B cell (primary cell): ENCODE data around the gene CACTIN. TPM values are rescaled to one million over a fixed set of nuclear protein-coding genes. Genes with fewer than 3 reads are reported as not detected.

Experiments
- ATAC-seq: fragments of 200-7000 bp; cut with Tn5 transposase; one replicate; pipeline ENCODE4 v1.10.0; 2021; ENCODE audit warnings: low read depth, mild to moderate bottlenecking, moderate number of reproducible peaks, moderate library complexity
- CTCF ChIA-PET: fragments of 350-600 bp; sonication (Branson Sonifier 250); formaldehyde crosslinking; loops from one replicate; lab custom pipeline; 2021; ENCODE audit warnings: antibody characterized with exemption, inconsistent platforms; lab: Charles Lee
- POLR2A ChIA-PET: fragments of 350-600 bp; sonication (Branson Sonifier 250); formaldehyde crosslinking; loops from one replicate; lab custom pipeline; 2021; ENCODE audit warnings: antibody characterized with exemption; lab: Charles Lee
- DNase-seq: peaks from one replicate; pipeline ENCODE4 v3.0.0; 2013
- H2AFZ ChIP-seq: 2 replicates; pipeline ENCODE4 v1.6.1; 2012; ENCODE audit warnings: mild to moderate bottlenecking, low read depth, low read length; ENCODE audit not compliant: insufficient read depth, poor library complexity, severe bottlenecking
- H3K27ac ChIP-seq, 2 donors: 1 replicate in 1 of 2; 2 replicates in 1 of 2; pipeline ENCODE4 v1.5.1; 2012 to 2013; ENCODE audit warnings: low read length in 2 of 2, mild to moderate bottlenecking in 2 of 2, moderate library complexity in 1 of 2
- H3K27me3 ChIP-seq, 4 experiments: fragments of 200-600 bp in 1 of 4; sonication (generic) in 1 of 4; replicated peaks in 1 of 4; 1 replicate in 2 of 4; 2 replicates in 2 of 4; pipeline versions ENCODE4 v1.6.1 to v1.7.0; 2013 to 2016; ENCODE audit warnings: low read length in 3 of 4, mild to moderate bottlenecking in 2 of 4, mixed read lengths in 1 of 4, moderate library complexity in 1 of 4; ENCODE audit not compliant: insufficient read depth in 4 of 4, control insufficient read depth in 3 of 4; ENCODE audit errors: control extremely low read depth in 1 of 4
- H3K36me3 ChIP-seq, 2 experiments: replicated peaks in 1 of 2; 1 replicate in 1 of 2; 2 replicates in 1 of 2; pipeline versions ENCODE4 v1.6.1 to v1.7.1; 2013; ENCODE audit warnings: low read length in 1 of 2; ENCODE audit not compliant: insufficient read depth in 2 of 2, control insufficient read depth in 1 of 2; ENCODE audit errors: control extremely low read depth in 1 of 2, extremely low read depth in 1 of 2
- H3K4me1 ChIP-seq, 2 donors: fragments of 200-600 bp in 1 of 2; sonication (generic) in 1 of 2; 1 replicate in 1 of 2; 2 replicates in 1 of 2; pipeline versions ENCODE4 v1.5.1 to v1.6.1; 2013 to 2017; ENCODE audit warnings: low read length in 2 of 2; ENCODE audit not compliant: control insufficient read depth in 2 of 2, insufficient read depth in 2 of 2
- H3K4me2 ChIP-seq: replicated peaks from 2 replicates; pipeline ENCODE3; 2012; ENCODE audit warnings: mild to moderate bottlenecking, low read depth, low read length; ENCODE audit not compliant: poor library complexity, severe bottlenecking
- H3K4me3 ChIP-seq, 5 experiments: fragments of 200-600 bp in 1 of 5; sonication (generic) in 1 of 5; 1 replicate in 3 of 5; 2 replicates in 2 of 5; pipeline versions ENCODE4 v1.5.1 to v1.7.0; 2011 to 2016; ENCODE audit warnings: low read length in 4 of 5, mild to moderate bottlenecking in 4 of 5, low read depth in 2 of 5, control low read depth in 1 of 5, moderate library complexity in 1 of 5; ENCODE audit not compliant: insufficient read depth in 1 of 5; ENCODE audit errors: control extremely low read depth in 1 of 5, extremely low read depth in 1 of 5
- H3K79me2 ChIP-seq: fragments of 200-600 bp; sonication (generic); one replicate; pipeline ENCODE4 v1.6.0; 2016; ENCODE audit warnings: low read length; ENCODE audit not compliant: control insufficient read depth, insufficient read depth
- H3K9ac ChIP-seq: fragments of 200-600 bp; sonication (generic); 2 replicates; pipeline ENCODE4 v1.6.1; 2017; ENCODE audit warnings: mild to moderate bottlenecking, low read length, moderate library complexity
- H3K9me3 ChIP-seq, 3 donors: one replicate each; pipeline versions ENCODE4 v1.6.1 to v1.7.1; 2013; ENCODE audit warnings: low read length in 2 of 3; ENCODE audit not compliant: control insufficient read depth in 2 of 3, insufficient read depth in 1 of 3; ENCODE audit errors: control extremely low read depth in 1 of 3
- H4K20me1 ChIP-seq: 2 replicates; pipeline ENCODE4 v1.6.0; 2012; ENCODE audit warnings: mild to moderate bottlenecking, low read length; ENCODE audit not compliant: insufficient read depth, control insufficient read depth, poor library complexity, severe bottlenecking
- H3K27ac Mint-ChIP-seq: one replicate; pipeline ENCODE4 v1.8.0; 2021; ENCODE audit warnings: mixed read lengths
- H3K27me3 Mint-ChIP-seq: one replicate; pipeline ENCODE4 v1.8.0; 2021; ENCODE audit warnings: mixed read lengths
- H3K4me1 Mint-ChIP-seq: one replicate; pipeline ENCODE4 v1.8.0; 2021; ENCODE audit warnings: mixed read lengths
- H3K4me3 Mint-ChIP-seq: one replicate; pipeline ENCODE4 v1.8.0; 2021; ENCODE audit warnings: mixed read lengths
- H3K9me3 Mint-ChIP-seq: one replicate; pipeline ENCODE4 v1.8.0; 2022; ENCODE audit warnings: mixed read lengths; ENCODE audit not compliant: insufficient read depth
- CTCF ChIP-seq: fragments of 200-600 bp; IDR thresholded peaks from one replicate; pipeline ENCODE4 v1.8.0; 2022; ENCODE audit warnings: antibody characterized with exemption, mild to moderate bottlenecking
- EZH2 ChIP-seq: IDR thresholded peaks from 2 replicates; pipeline ENCODE4 v1.6.1; 2012; ENCODE audit warnings: borderline replicate concordance, low read depth, mild to moderate bottlenecking, moderate library complexity, low read length; ENCODE audit not compliant: insufficient read depth, poor library complexity, severe bottlenecking
- WGBS: methylation state at CpG from one replicate; pipeline ENCODE4 v1.1.5; 2013; ENCODE audit warnings: missing lambda C conversion rate; ENCODE audit not compliant: insufficient coverage; 5-methylcytosine and 5-hydroxymethylcytosine counted together
- intact Hi-C: fragments of 100-400 bp; cut with micrococcal nuclease; formaldehyde crosslinking; loops from one replicate; pipeline ENCODE4 v1.10.0; 2022
- polyA plus RNA-seq: library from polyadenylated mRNA; depleted of rRNA; stranded (reverse); fragments of >200 nt; gene quantifications from 2 replicates; pipeline ENCODE4 v1.2.3, GENCODE V29; 2012
- total RNA-seq, 2 donors: library from RNA; stranded (reverse); fragments of 120-200 nt in 1 of 2; gene quantifications; 1 replicate in 1 of 2; 2 replicates in 1 of 2; pipeline versions ENCODE4 v1.2.3 to v1.2.4, GENCODE V29; 2013 to 2022

CACTIN gene
- total and polyA plus RNA-seq, 2 donors (not counting 1 experiment from before 2014, with no cell fraction given) = 40.6 to 41.8 TPM

GRCh38 chr19:3658004-3658869 lies 31.6 kb upstream of the CACTIN start:
- Histone ChIP-seq H3K4me1 (peaks cover 0 to 12% of the 10 kb centered on the region in 2 donors), H3K4me2 (no peak overlapping the region), H3K36me3 (peaks cover 0 to 19% of the 10 kb centered on the region in 2 experiments), H3K9me3 (peaks cover 0 to 20% (median 3%) of the 10 kb centered on the region in 3 donors), H3K4me3 (no peak overlapping the region), H3K79me2 (peaks cover 8% of the 10 kb centered on the region), H2AFZ (no peak overlapping the region), H3K27ac (no peak overlapping the region), H4K20me1 (no peaks in the 10 kb centered on the region), H3K9ac (no peak overlapping the region), H3K27me3 (no peaks in the 10 kb centered on the region)
- H3K27ac Mint-ChIP-seq = no peak overlapping the region
- no peak for DNase-seq
- no peaks in the 10 kb centered on the region for H3K9me3 Mint-ChIP-seq
- ATAC-seq = no peak
- intact Hi-C loops = no loop called here
- CTCF ChIA-PET = no interaction called here
- POLR2A ChIA-PET = no interaction called here
- H3K27me3 Mint-ChIP-seq = no peaks in the 10 kb centered on the region
- H3K4me3 Mint-ChIP-seq = no peak overlapping the region
- TF ChIP-seq CTCF (no peak), EZH2 (no peak)
- 94% methylated on average over 36 of the region's 39 CpGs for WGBS
- H3K4me1 Mint-ChIP-seq = peaks cover 7% of the 10 kb centered on the region

- H3K4me1 ChIP-seq = peaks cover 0 to 12% of the 10 kb centered on the region in 2 donors
- Mint-ChIP-seq H3K4me1 (peaks cover 7% of the 10 kb centered on the region), H3K4me3 (no peak overlapping the region), H3K27ac (no peak overlapping the region), H3K27me3 (no peaks in the 10 kb centered on the region), H3K9me3 (no peaks in the 10 kb centered on the region)
- POLR2A ChIA-PET = no interaction called here
- H3K27ac ChIP-seq = no peak overlapping the region
- no peak for TF ChIP-seq EZH2
- no peak for TF ChIP-seq CTCF
- CTCF ChIA-PET = interaction anchor here (0.7 kb wide), 1 partner anchor 9 kb away, joined by 3 read pairs; no protein-coding TSS in a partner anchor
- 97% methylated on average over 11 of the region's 16 CpGs for WGBS
- no peak overlapping the region for H3K9ac ChIP-seq
- no peaks in the 10 kb centered on the region for H4K20me1 ChIP-seq
- H3K4me3 ChIP-seq = no peak overlapping the region
- no peaks in the 10 kb centered on the region for H3K27me3 ChIP-seq
- H3K9me3 ChIP-seq = peaks cover 0 to 20% (median 3%) of the 10 kb centered on the region in 3 donors
- ATAC-seq (no peak), DNase-seq (no peak)
- intact Hi-C loops = no loop called here
- no peak overlapping the region for H3K4me2 ChIP-seq
- H3K79me2 ChIP-seq = peaks cover 4% of the 10 kb centered on the region
- no peak overlapping the region for H2AFZ ChIP-seq
- H3K36me3 ChIP-seq = peaks cover 0 to 18% of the 10 kb centered on the region in 2 experiments
These were observed 30.8 kb upstream of the CACTIN start for GRCh38 chr19:3657395-3657769.
